ENCODE results near the gene KLHL11.

GRCh38 chr17:41912925-41913324 is 47.7 kb upstream of the KLHL11 start:
- TF ChIP-seq, protein P1, sequence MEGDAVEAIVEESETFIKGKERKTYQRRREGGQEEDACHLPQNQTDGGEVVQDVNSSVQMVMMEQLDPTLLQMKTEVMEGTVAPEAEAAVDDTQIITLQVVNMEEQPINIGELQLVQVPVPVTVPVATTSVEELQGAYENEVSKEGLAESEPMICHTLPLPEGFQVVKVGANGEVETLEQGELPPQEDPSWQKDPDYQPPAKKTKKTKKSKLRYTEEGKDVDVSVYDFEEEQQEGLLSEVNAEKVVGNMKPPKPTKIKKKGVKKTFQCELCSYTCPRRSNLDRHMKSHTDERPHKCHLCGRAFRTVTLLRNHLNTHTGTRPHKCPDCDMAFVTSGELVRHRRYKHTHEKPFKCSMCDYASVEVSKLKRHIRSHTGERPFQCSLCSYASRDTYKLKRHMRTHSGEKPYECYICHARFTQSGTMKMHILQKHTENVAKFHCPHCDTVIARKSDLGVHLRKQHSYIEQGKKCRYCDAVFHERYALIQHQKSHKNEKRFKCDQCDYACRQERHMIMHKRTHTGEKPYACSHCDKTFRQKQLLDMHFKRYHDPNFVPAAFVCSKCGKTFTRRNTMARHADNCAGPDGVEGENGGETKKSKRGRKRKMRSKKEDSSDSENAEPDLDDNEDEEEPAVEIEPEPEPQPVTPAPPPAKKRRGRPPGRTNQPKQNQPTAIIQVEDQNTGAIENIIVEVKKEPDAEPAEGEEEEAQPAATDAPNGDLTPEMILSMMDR (IDR thresholded peaks at IDR 0.05) = no peak
- TF ChIP-seq POLR2A (IDR thresholded peaks at IDR 0.05) = no peak
